ENCODE results near the gene SPEM2.

SPEM2 gene

GRCh38 chr17:7425316-7425715 is at the start of gene SPEM2:
SPEM2 (plus strand) TSS chr17:7425616; CDS start chr17:7425689, 73 bp downstream.
- in situ Hi-C loops (cut with MboI; ENCODE audit: low sequenced_read_pairs): no loop called here

GRCh38 chr17:7379134-7379533 is 46.3 kb upstream of the SPEM2 start:
- in situ Hi-C loops (cut with MboI; ENCODE audit: low sequenced_read_pairs): no loop called here

DNA sequence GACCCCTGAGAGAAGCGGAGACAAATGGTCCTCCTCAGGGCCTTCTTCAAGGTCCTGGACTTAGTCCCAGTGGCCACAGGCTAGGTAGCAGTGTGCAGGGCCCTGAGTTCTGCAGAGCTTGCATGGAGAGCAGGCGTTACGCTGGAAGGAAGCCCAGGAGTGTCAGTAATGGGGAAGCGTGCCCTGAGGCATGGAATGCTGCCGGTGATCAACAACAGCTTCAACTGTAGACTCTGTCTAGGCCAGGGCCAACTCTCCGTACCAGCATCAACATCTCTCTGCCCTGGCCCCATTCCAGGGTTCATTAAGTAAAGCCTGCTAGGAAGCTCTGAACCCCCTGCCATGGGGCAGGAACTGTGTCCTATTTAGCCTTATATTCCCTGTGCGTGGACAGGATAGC is 45.1 kb upstream of the SPEM2 start:
- in situ Hi-C loops (cut with MboI; ENCODE audit: low sequenced_read_pairs): no loop called here

GRCh38 chr17:7380855-7381683 is 44.3 kb upstream of the SPEM2 start, which contains the start of gene TNK1:
TNK1 (plus strand) TSS chr17:7381089; CDS start chr17:7382927, 1,838 bp downstream.
- in situ Hi-C loops (cut with MboI; ENCODE audit: low sequenced_read_pairs): no loop called here

DNA sequence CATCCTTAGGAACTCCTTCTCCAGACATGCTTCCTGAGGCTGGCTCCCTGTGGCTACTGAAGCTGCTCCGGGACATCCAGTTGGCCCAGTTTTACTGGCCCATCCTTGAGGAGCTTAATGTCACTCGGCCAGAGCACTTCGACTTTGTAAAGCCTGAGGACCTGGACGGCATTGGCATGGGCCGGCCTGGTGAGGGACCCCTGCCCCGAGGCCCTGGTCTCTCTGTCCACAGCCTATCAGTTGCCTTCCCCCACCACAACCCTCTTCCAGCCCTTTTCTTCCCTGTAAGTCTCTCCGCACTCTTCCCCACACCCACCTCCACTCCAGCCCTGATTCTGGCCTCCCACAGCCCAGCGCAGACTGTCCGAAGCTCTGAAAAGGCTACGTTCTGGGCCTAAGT is 42.5 kb upstream of the SPEM2 start:
- in situ Hi-C loops (cut with MboI; ENCODE audit: low sequenced_read_pairs): no loop called here

GRCh38 chr17:7383371-7383741 is 42.1 kb upstream of the SPEM2 start:
- in situ Hi-C loops (cut with MboI; ENCODE audit: low sequenced_read_pairs): no loop called here

- in situ Hi-C loops (cut with MboI; ENCODE audit: low sequenced_read_pairs): no loop called here
Measured at GRCh38 chr17:7383742-7384488, 41.5 kb upstream of the SPEM2 start.

- in situ Hi-C loops (cut with MboI; ENCODE audit: low sequenced_read_pairs): no loop called here
Measured at GRCh38 chr17:7384489-7385081, 40.8 kb upstream of the SPEM2 start.

DNA sequence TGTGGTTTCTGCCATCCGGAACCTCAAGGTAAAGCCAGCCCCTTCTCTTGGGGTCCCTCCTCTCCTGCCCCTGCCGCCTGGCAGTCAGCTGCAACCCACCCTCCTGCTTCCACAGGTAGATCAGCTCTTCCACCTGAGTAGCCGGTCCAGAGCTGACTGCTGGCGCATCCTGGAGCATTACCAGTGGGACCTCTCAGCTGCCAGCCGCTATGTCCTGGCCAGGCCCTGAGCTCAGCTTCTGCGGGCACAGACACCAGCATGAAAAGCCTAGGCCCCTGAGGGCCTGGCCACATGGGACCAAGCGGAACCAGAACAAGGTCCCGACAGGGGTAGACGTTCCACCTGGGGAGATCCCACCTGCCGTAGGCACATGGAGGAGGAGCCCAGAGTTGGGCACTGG is 36.6 kb upstream of the SPEM2 start:
- in situ Hi-C loops (cut with MboI; ENCODE audit: low sequenced_read_pairs): no loop called here

GRCh38 chr17:7389924-7390910 is 35.2 kb upstream of the SPEM2 start:
- in situ Hi-C loops (cut with MboI; ENCODE audit: low sequenced_read_pairs): no loop called here

DNA sequence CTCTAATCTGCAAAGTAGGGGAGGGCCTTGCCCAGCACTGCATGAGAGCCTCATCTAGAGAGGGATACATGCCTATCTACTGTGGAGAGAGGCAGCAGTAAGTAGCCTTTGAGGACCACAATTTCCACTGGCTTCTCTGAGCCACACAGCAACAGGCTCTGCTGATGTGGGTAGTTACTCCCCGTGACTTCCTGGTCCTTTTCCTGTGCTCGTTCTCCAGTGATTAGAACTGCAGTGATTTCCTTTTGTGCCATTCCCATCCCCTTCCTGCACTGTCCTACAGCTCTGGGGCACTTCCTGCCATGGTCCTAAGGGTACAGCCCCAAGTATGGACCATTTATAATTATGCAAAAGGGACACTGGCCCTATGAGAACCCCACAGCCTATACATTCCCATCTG is 34.1 kb upstream of the SPEM2 start:
- in situ Hi-C loops (cut with MboI; ENCODE audit: low sequenced_read_pairs): no loop called here

DNA sequence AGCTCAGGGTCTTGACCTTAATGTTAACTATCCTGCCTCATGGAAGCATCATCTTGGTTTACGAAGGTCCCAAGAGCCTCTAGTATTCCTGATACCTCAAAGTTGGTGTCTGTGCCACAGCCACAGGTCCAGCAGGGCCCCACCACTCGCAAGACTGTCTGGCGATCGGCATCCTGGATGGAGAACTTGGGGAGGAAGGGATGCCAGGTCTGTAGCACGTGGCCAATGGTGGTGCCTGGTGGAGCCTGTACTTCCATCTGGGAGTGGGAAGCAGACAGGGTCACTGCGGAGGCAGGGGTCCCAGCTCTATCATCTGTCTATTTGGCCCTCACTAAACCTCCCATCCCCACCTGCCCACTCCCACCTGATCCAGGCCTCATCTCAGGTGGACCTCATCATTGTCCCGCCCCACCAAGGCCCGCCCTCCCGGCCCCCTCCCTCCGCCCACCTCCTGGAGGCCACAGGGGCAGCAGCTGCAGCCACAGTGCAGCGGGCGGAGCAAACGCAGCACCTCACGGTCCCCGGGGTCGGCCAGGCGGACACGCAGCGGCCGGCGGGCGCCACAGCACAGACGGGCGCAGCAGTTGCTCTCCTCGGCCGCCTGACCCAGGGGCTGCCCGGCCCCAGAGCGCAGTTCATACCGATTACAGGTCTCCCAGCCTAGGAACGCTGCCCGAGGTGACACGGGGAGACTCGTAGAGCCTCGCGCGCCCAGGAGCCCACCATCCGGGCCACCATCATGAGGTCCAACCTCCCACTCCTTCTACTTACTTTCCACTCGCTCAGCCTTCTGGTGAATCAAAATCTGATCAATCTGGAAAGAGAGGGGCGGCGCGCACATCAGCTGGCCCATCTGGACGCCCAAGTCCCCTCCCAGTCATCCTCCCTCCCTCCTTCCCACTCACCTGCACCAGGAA is 32.5 kb upstream of the SPEM2 start:
- in situ Hi-C loops (cut with MboI; ENCODE audit: low sequenced_read_pairs): no loop called here

DNA sequence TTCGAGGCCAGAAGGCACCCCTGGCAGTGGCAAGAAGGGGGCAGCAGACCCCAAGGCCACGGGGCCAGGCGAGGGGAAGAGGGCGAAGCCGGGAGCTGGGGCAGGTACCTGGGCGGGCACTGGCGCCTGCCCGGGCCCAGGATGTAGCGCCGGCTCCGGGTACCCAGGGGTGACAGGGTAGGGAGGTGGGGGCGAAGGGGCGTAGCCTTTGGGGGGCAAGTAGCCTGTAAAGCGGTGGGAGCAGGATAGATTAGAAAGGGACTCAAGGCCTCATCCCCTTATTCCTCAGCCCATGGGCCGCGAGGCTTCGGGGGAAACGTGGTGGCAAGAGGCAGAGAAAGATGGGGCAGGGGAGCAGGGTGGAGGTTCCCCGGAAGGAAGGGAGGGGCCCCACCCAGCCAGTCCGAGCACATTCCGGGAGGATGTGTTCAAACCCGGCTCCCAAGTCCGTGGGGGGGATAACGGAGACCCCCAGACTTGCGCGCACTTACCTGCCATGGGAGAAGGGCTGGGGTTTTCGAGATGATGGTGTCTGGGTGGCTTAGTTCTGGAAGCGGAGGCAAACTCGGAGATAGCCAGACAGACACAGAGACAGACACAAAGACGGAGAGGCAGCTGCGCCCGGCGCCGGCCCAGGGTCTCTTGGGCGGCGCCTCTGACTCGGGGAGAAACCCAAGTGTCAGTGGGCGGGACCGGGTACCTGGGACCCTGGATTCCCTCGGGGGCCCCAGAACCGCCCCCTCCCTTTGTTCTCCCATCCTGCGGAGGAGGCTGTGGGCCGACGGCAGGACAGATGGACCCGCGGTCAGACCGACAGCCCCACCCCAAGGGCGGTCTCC is 31.6 kb upstream of the SPEM2 start:
- in situ Hi-C loops (cut with MboI; ENCODE audit: low sequenced_read_pairs): no loop called here

DNA sequence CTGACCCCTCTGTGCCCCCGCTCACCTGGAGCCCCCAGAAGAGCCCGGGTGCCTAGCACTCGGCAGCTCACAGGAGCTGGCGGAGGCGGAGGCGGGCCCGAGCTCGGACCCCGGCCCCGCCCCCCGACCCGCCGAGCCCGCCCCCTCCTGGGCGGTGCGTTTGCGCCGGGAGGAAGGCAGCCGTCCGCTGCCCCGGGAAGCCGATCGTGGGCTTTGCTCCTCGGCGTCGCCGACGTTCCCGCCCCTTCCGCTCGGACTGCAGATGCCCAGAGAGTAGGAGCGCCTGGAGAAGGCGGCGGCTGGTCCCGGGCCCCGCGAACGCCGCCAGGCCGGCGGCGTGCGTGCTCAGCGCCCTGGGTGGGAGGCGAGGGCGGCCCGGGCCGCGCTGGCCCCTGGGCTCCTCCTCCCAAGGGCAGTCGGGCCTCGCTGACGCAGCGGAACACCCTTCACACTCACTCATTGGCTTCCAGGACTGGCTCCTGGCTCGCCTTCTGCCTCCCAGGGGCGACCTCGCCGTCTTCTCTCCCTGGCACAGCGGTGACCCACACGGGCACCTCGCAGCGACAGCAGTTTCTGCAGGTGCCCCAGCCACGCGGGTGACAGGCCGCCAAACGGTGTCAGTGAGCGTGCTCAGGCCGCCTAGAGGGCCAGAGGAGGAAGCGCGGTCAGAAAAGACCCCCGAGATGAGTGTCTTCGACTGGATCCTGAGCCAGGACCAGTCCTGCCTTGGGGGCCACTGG is 30.8 kb upstream of the SPEM2 start, which contains the start of gene PLSCR3:
PLSCR3 (minus strand) TSS at position 74 of the 740 bp plus-strand sequence. CDS start 415 bp downstream, outside the sequence.
- in situ Hi-C loops (cut with MboI; ENCODE audit: low sequenced_read_pairs): no loop called here

GRCh38 chr17:7396147-7396546 is 29.3 kb upstream of the SPEM2 start:
- in situ Hi-C loops (cut with MboI; ENCODE audit: low sequenced_read_pairs): no loop called here

DNA sequence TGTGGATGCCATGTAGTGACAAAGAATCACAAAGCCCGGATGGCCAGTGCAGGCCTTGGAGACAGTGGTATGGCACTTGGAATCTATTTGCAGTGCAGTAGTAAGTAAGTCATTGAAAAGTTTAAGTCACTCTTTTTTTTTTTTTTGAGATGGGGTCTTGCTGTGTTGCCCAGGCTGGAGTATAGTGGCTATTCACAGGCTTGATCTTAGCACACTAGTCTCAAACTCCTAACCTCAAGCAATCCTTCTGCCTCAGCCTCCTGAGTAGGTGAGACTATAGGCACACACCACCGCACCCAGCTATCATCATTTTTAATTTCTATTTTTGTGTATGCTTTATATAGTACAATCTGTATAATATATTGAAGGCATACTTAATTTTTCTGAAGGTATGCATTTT is 26.8 kb upstream of the SPEM2 start:
- in situ Hi-C loops (cut with MboI; ENCODE audit: low sequenced_read_pairs): no loop called here

DNA sequence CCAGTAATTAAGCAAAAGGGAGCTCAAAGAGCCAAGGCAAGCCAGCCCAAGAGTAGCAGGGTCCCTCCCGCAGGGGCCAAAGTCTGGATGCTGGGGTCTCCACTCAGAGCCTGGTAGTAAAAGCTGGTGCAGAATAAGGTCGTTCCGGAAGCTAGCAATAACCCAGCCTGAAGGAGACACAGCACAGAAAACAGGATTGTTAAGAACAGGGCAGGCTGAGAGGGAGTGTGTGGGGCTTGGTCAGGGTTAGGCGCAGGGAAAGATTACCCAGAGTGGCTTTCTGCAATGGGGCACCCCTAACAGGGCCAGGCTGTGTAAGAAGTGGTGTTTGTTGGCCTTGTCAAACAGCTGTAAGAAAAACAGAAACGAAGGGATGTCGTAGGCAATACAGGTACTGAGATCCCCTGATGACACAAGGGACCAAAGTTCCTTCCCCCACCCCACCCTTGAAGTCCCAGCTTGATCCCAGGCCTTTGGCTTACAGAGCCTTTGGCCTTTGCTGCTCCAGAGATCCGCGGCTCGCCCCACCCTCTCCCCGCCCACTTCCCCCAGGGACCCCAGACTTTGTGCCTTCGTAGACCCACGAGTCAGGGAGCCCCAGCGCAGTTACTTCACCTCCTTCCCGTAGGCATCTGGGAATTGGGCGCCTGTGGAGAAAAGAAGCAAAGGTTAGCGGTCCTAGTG is 22.2 kb upstream of the SPEM2 start:
- in situ Hi-C loops (cut with MboI; ENCODE audit: low sequenced_read_pairs): no loop called here

GRCh38 chr17:7403727-7403976 is 21.8 kb upstream of the SPEM2 start:
- in situ Hi-C loops (cut with MboI; ENCODE audit: low sequenced_read_pairs): no loop called here

Data from hTERT RPE-1 (cell line).